SK-N-SH (cell line): ENCODE results near the gene ITGA1. TPM values are rescaled to one million over a fixed set of nuclear protein-coding genes. Genes with fewer than 3 reads are reported as not detected.

Experiments used
- CTCF ChIA-PET: fragments of 300-600, 350-600 bp; formaldehyde crosslinking; extraction: SDS; loops from one replicate; lab custom pipeline; 2021; lab: Yijun Ruan, JAX
- POLR2A ChIA-PET: fragments of 350-600 bp; sonication (Branson Sonifier 250); formaldehyde crosslinking; extraction: SDS; loops from one replicate; lab custom pipeline; 2020; ENCODE audit warnings: antibody characterized with exemption, inconsistent platforms; lab: Yijun Ruan, JAX
- DNase-seq: peaks from one replicate; pipeline ENCODE4 v3.0.0; 2012
- H2AFZ ChIP-seq: fragments of 200-600 bp; sonication (generic); 2 replicates; pipeline ENCODE4 v1.8.1; 2016; ENCODE audit warnings: antibody characterized with exemption, mild to moderate bottlenecking, low read depth
- H3F3A ChIP-seq: fragments of 200-600 bp; sonication (generic); replicated peaks from 2 replicates; pipeline ENCODE3; 2016; ENCODE audit warnings: antibody characterized with exemption, mild to moderate bottlenecking; ENCODE audit not compliant: insufficient read depth
- H3K27ac ChIP-seq, 2 experiments: fragments of 200-500 bp in 1 of 2; fragments of 200-600 bp in 1 of 2; sonication (Bioruptor generic) in 1 of 2; sonication (generic), shearing (Covaris generic) in 1 of 2; 2 replicates each; pipeline versions ENCODE4 v1.5.1 to v1.6.1; 2014 to 2016; ENCODE audit warnings: low read depth in 2 of 2, inconsistent platforms in 1 of 2, low read length in 1 of 2, mild to moderate bottlenecking in 1 of 2, mixed read lengths in 1 of 2
- H3K27me3 ChIP-seq: fragments of 200-600 bp; sonication (generic), shearing (Covaris generic); 2 replicates; pipeline ENCODE4 v1.6.1; 2016; ENCODE audit warnings: mixed run types; ENCODE audit not compliant: insufficient read depth
- H3K36me3 ChIP-seq, 2 experiments: fragments of 200-500 bp in 1 of 2; fragments of 200-600 bp in 1 of 2; sonication (Bioruptor generic) in 1 of 2; sonication (generic) in 1 of 2; replicated peaks in 1 of 2; 2 replicates each; pipeline versions ENCODE3 to v1.5.1; 2014 to 2016; ENCODE audit warnings: low read length in 1 of 2, mild to moderate bottlenecking in 1 of 2; ENCODE audit not compliant: insufficient read depth in 2 of 2, control insufficient read depth in 1 of 2
- H3K4me1 ChIP-seq, 2 experiments: fragments of 200-500 bp in 1 of 2; fragments of 200-600 bp in 1 of 2; sonication (Bioruptor generic) in 1 of 2; sonication (generic), shearing (Covaris generic) in 1 of 2; 2 replicates each; pipeline versions ENCODE4 v1.5.1 to v1.6.1; 2014 to 2016; ENCODE audit warnings: low read depth in 1 of 2, low read length in 1 of 2, mixed run types in 1 of 2; ENCODE audit not compliant: insufficient read depth in 2 of 2, control insufficient read depth in 1 of 2
- H3K4me2 ChIP-seq: fragments of 200-600 bp; sonication (generic), shearing (Covaris generic); 2 replicates; pipeline ENCODE4 v1.6.1; 2017; ENCODE audit warnings: mixed run types
- H3K4me3 ChIP-seq, 2 experiments: fragments of 200-500 bp in 1 of 2; fragments of 200-600 bp in 1 of 2; sonication (Bioruptor generic) in 1 of 2; sonication (generic), shearing (Covaris generic) in 1 of 2; 2 replicates each; pipeline versions ENCODE4 v1.5.1 to v1.8.1; 2014 to 2016; ENCODE audit warnings: low read depth in 2 of 2, inconsistent platforms in 1 of 2, low read length in 1 of 2, mild to moderate bottlenecking in 1 of 2, mixed read lengths in 1 of 2, moderate library complexity in 1 of 2
- H3K79me2 ChIP-seq: fragments of 200-600 bp; sonication (generic); 2 replicates; pipeline ENCODE4 v1.8.1; 2017; ENCODE audit warnings: mild to moderate bottlenecking; ENCODE audit not compliant: insufficient read depth
- H3K9ac ChIP-seq: fragments of 200-600 bp; sonication (generic); 2 replicates; pipeline ENCODE4 v1.6.1; 2017; ENCODE audit warnings: mixed run types
- H3K9me2 ChIP-seq: fragments of 200-600 bp; sonication (generic); 2 replicates; pipeline ENCODE4 v1.6.1; 2017; ENCODE audit warnings: mixed run types
- H3K9me3 ChIP-seq: fragments of 200-600 bp; sonication (generic); 2 replicates; pipeline ENCODE4 v1.6.1; 2017; ENCODE audit warnings: mixed run types, mild to moderate bottlenecking, moderate library complexity
- H4K20me1 ChIP-seq: fragments of 200-600 bp; sonication (generic); 2 replicates; pipeline ENCODE4 v1.6.1; 2017; ENCODE audit warnings: mild to moderate bottlenecking, mixed run types; ENCODE audit not compliant: insufficient read depth
- CHD2 ChIP-seq: fragments of 150-350 bp; IDR thresholded peaks from 2 replicates; pipeline ENCODE4 v1.6.1; 2018; ENCODE audit warnings: low read length; ENCODE audit not compliant: partially characterized antibody
- CTCF ChIP-seq: fragments of 200-600 bp; sonication (generic); IDR thresholded peaks from 2 replicates; pipeline ENCODE4 v1.6.1; 2017; ENCODE audit warnings: antibody characterized with exemption, mild to moderate bottlenecking, moderate library complexity
- ELF1 ChIP-seq: IDR thresholded peaks from 2 replicates; pipeline ENCODE4 v1.4.0; 2012
- EZH2phosphoT487 ChIP-seq: fragments of 200-600 bp; sonication (generic); IDR thresholded peaks from 2 replicates; pipeline ENCODE4 v1.6.1; 2017; ENCODE audit warnings: low read depth, mixed run types, mild to moderate bottlenecking, antibody characterized with exemption, moderate library complexity, borderline replicate concordance
- FOSL2 ChIP-seq: IDR thresholded peaks from 2 replicates; pipeline ENCODE4 v1.4.0; 2012; ENCODE audit warnings: low read depth, mild to moderate bottlenecking, moderate library complexity, borderline replicate concordance
- FOXM1 ChIP-seq: IDR thresholded peaks from 2 replicates; pipeline ENCODE4 v1.4.0; 2012; ENCODE audit warnings: low read depth, mild to moderate bottlenecking
- IRF3 ChIP-seq: fragments of 150-350 bp; IDR thresholded peaks from 2 replicates; pipeline ENCODE4 v1.6.1; 2016; ENCODE audit warnings: mild to moderate bottlenecking, low read depth, low read length
- MXI1 ChIP-seq: IDR thresholded peaks from 2 replicates; pipeline ENCODE4 v1.6.1; 2012; ENCODE audit warnings: mild to moderate bottlenecking, low read depth, low read length, improper control_type of control experiment
- NFIC ChIP-seq: IDR thresholded peaks from 2 replicates; pipeline ENCODE4 v1.4.0; 2012; ENCODE audit warnings: borderline replicate concordance
- POLR2AphosphoS5 ChIP-seq: IDR thresholded peaks from 2 replicates; pipeline ENCODE4 v1.6.1; 2012; ENCODE audit warnings: low read depth, low read length
- RCOR1 ChIP-seq: fragments of 150-350 bp; IDR thresholded peaks from 2 replicates; pipeline ENCODE4 v1.6.1; 2017; ENCODE audit warnings: antibody characterized with exemption, low read length
- REST ChIP-seq: IDR thresholded peaks from 2 replicates; pipeline ENCODE4 v1.6.1; 2012; ENCODE audit warnings: mild to moderate bottlenecking, low read depth, low read length, moderate library complexity
- RFX5 ChIP-seq: IDR thresholded peaks from 2 replicates; pipeline ENCODE4 v1.6.1; 2012; ENCODE audit warnings: mild to moderate bottlenecking, improper control_type of control experiment, low read length
- RXRA ChIP-seq: IDR thresholded peaks from 2 replicates; pipeline ENCODE4 v1.4.0; 2012; ENCODE audit warnings: low read depth, mild to moderate bottlenecking, borderline replicate concordance
- SIN3A ChIP-seq: IDR thresholded peaks from 2 replicates; pipeline ENCODE4 v1.6.1; 2012; ENCODE audit warnings: low read depth, mild to moderate bottlenecking, low read length, moderate library complexity, borderline replicate concordance
- TAF1 ChIP-seq: IDR thresholded peaks from 2 replicates; pipeline ENCODE4 v1.6.1; 2012; ENCODE audit warnings: low read depth, mild to moderate bottlenecking, low read length, moderate library complexity, borderline replicate concordance
- TEAD4 ChIP-seq: IDR thresholded peaks from 2 replicates; pipeline ENCODE4 v1.4.0; 2012; ENCODE audit warnings: mild to moderate bottlenecking, borderline replicate concordance; ENCODE audit not compliant: insufficient read depth
- YY1 ChIP-seq: IDR thresholded peaks from 2 replicates; pipeline ENCODE4 v1.4.0; 2012; ENCODE audit warnings: low read depth, mild to moderate bottlenecking
- WGBS: methylation state at CpG from one replicate; pipeline ENCODE4 v1.1.6; 2017; ENCODE audit warnings: low lambda C conversion rate; 5-methylcytosine and 5-hydroxymethylcytosine counted together
- polyA plus RNA-seq, 3 experiments: library from polyadenylated mRNA; depleted of rRNA; stranded (reverse); fragments of >200 nt; gene quantifications; 2 replicates each; pipeline ENCODE4 v1.2.3, GENCODE V29; 2012
- TF ChIP-seq, protein P1 (sequence below): IDR thresholded peaks from 2 replicates; pipeline ENCODE4 v1.4.0; 2012; ENCODE audit warnings: low read depth

Gene ITGA1
- polyA plus RNA-seq, 1 of the 3 experiments (the other 2 are of a cell fraction): 7.7 TPM

DNA sequence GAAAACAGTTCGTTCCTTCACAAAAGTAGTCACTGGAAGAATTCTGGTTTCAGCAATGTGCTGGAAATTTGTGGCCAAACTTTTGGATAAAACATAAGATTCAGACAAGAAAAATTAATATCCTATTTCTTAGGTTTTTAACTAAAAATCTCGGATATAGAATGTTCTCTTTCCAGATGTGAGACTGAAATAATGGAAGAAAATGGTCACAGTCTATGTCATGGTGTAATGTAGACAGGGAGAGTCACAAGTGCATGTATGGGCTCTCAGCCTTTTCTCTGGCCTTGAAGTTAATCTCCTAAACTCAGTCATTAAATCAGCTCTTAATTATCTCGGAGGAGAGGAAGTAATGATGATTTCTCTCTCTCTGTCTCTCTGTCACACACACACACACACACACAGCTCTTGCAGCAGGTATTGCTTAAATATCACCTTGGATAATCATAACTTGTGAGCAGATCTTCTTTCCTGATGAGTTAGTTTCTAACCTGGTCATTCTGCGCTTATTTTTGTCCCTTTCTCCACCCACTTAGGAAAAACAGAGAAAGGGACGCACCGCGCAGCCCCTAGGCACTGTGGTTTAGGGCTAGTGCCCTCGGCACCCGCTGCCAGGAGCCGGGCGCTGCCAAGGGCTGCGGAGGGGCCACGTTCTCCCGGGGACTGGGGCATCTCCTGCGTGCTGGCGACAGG lies 200.8 kb downstream of the ITGA1 start (continued):
- TF ChIP-seq EZH2phosphoT487: no peak
- TF ChIP-seq, all 33 proteins: peak for 0

GRCh38 chr5:52989025-52989780 lies 201.5 kb downstream of the ITGA1 start, which contains the start of gene ITGA2:
TSS of gene ITGA2 (plus strand) at chr5:52989352. CDS start at chr5:52989469, 117 bp downstream.
- peaks cover 50% of the 10 kb centered on the region for H3K79me2 ChIP-seq
- TF ChIP-seq RFX5 (no peak), SIN3A (peak; percentile 34; the same call in 1 of the 2 replicates), NFIC (0 out of 2 replicates have a peak, but pooled peaks have one; percentile 5), IRF3 (no peak), RXRA (0 out of 2 replicates have a peak, but pooled peaks have one; percentile 8), ELF1 (no peak), TEAD4 (0 out of 2 replicates have a peak, but pooled peaks have one; percentile 7), RCOR1 (no peak), YY1 (no peak), FOSL2 (no peak), MXI1 (peak; percentile 48; the same call in 1 of the 2 replicates), CTCF (no peak), FOXM1 (no peak), POLR2AphosphoS5 (peak; percentile 69), CHD2 (no peak), TAF1 (peak; percentile 78), REST (no peak)
- TF ChIP-seq, protein P1, sequence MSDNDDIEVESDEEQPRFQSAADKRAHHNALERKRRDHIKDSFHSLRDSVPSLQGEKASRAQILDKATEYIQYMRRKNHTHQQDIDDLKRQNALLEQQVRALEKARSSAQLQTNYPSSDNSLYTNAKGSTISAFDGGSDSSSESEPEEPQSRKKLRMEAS: peak; percentile 32; the same call in 1 of the 2 replicates
- TF ChIP-seq, all 33 proteins: peak for 8
- DNase-seq: peak; percentile 77
- Histone ChIP-seq H3K27me3 (no peaks in the 10 kb centered on the region), H3K9ac (peak within 1 kb of the TSS; percentile 76), H3F3A (peaks cover 34% of the 10 kb centered on the region), H3K9me2 (no peaks in the 10 kb centered on the region), H3K4me1 (peaks cover 6 to 21% of the 10 kb centered on the region in 2 experiments), H3K4me2 (peak within 1 kb of the TSS; percentile 74), H3K36me3 (peaks cover 6 to 28% of the 10 kb centered on the region in 2 experiments), H3K27ac (peak within 1 kb of the TSS; percentile 73 to 81), H4K20me1 (peaks cover 10% of the 10 kb centered on the region; the same call in 1 of the 2 replicates), H2AFZ (peak within 1 kb of the TSS; percentile 61; the same call in 1 of the 2 replicates), H3K9me3 (no peaks in the 10 kb centered on the region), H3K4me3 (peak within 1 kb of the TSS; percentile 83 to 87)
- 2% methylated on average over 13 of the region's 64 CpGs for WGBS
- ChIA-PET POLR2A (no interaction called here), CTCF (interaction anchor here (0.6 to 1.5 kb wide), 7 partner anchors 10 to 110 kb away, joined by 3 read pairs; no protein-coding TSS in a partner anchor)
